PFSK-1 (cell line): ENCODE data around the gene NDUFV3. TPM values are rescaled to one million over a fixed set of nuclear protein-coding genes. Genes with fewer than 3 reads are reported as not detected.
A peak's percentile ranks its signal among the peaks of the same experiment; 100 is the strongest.

Experiments
- FOXP2 ChIP-seq: optimal IDR thresholded peaks from 2 replicates; pipeline ENCODE3; 2011; ENCODE audit warnings: borderline replicate concordance, control low read depth, inconsistent platforms; ENCODE audit not compliant: insufficient read depth; ENCODE audit errors: extremely low read length, extremely low read depth
- POLR2AphosphoS5 ChIP-seq: IDR thresholded peaks from 2 replicates; pipeline ENCODE4 v1.6.1; 2012; ENCODE audit warnings: low read depth, mild to moderate bottlenecking, control low read depth, low read length, moderate library complexity
- SIN3A ChIP-seq: IDR thresholded peaks from 2 replicates; pipeline ENCODE4 v1.6.1; 2012; ENCODE audit warnings: mild to moderate bottlenecking, low read length, moderate library complexity, borderline replicate concordance; ENCODE audit not compliant: insufficient read depth
- TAF1 ChIP-seq: IDR thresholded peaks from 2 replicates; pipeline ENCODE4 v1.6.1; 2012; ENCODE audit warnings: low read length, control low read depth, borderline replicate concordance; ENCODE audit not compliant: insufficient read depth
- polyA plus RNA-seq: library from polyadenylated mRNA; unstranded; fragments of >200 nt; gene quantifications from one replicate; pipeline ENCODE4 v1.2.1, GENCODE V29; 2012; ENCODE audit warnings: low read depth, missing spikeins; ENCODE audit not compliant: insufficient read length
- TF ChIP-seq, protein P1 (sequence below), 2 experiments: IDR thresholded peaks; 2 replicates each; pipeline versions ENCODE4 v1.6.1 to v1.8.0; 2011 to 2012; ENCODE audit warnings: low read depth in 2 of 2, low read length in 2 of 2, control low read depth in 1 of 2, inconsistent platforms in 1 of 2, mild to moderate bottlenecking in 1 of 2, moderate library complexity in 1 of 2; ENCODE audit not compliant: insufficient read depth in 1 of 2

NDUFV3 gene
- polyA plus RNA-seq = 78.9 TPM

DNA sequence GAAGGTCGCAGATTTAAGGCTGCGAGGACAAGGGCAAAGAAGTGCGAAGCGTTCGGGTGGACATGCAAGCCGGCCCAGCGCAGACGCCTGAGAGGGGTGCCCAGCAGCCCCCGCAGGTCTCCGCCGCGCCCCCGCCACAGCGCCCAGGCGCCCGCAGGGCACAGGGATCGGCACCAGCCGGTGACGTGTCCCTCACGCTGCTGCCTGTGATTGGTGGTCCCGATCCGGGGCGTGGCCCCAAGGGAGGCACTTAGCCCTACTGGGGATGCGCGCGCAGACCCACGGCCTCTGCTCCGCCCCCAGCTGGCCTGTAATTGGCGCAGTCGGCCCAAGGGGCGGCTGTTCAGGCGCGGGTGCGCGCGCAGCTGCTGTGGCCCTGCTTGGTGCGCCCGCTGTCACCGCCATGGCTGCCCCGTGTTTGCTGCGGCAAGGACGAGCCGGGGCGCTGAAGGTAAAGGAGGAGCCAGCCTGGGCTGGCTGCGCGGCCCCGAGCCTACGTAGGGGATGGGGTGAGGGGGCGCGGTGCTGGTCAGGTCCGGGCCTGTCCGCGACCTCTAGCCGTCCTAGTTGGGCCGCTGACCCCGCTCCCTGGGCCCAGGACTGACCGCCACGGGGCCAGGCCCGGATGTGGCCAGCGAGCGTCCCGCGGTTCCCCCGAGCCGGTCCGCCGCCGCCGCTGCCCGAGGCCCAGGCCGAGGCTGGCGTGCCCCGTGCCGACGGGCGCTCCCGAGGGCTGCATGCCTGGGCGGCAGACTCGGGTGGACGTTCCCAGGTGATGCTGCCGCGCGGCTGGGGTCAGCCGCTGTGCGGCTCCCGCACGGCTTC, at the start of gene NDUFV3:
Gene NDUFV3 (plus strand): TSS at position 379 of the 825 bp plus-strand sequence. CDS start 25 bp downstream, at position 404.
- TF ChIP-seq, protein P1, sequence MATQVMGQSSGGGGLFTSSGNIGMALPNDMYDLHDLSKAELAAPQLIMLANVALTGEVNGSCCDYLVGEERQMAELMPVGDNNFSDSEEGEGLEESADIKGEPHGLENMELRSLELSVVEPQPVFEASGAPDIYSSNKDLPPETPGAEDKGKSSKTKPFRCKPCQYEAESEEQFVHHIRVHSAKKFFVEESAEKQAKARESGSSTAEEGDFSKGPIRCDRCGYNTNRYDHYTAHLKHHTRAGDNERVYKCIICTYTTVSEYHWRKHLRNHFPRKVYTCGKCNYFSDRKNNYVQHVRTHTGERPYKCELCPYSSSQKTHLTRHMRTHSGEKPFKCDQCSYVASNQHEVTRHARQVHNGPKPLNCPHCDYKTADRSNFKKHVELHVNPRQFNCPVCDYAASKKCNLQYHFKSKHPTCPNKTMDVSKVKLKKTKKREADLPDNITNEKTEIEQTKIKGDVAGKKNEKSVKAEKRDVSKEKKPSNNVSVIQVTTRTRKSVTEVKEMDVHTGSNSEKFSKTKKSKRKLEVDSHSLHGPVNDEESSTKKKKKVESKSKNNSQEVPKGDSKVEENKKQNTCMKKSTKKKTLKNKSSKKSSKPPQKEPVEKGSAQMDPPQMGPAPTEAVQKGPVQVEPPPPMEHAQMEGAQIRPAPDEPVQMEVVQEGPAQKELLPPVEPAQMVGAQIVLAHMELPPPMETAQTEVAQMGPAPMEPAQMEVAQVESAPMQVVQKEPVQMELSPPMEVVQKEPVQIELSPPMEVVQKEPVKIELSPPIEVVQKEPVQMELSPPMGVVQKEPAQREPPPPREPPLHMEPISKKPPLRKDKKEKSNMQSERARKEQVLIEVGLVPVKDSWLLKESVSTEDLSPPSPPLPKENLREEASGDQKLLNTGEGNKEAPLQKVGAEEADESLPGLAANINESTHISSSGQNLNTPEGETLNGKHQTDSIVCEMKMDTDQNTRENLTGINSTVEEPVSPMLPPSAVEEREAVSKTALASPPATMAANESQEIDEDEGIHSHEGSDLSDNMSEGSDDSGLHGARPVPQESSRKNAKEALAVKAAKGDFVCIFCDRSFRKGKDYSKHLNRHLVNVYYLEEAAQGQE (IDR thresholded peaks at IDR 0.05; ENCODE audit: insufficient read depth in 1 of 2, low read depth in 2 of 2, low read length in 2 of 2) = peak in 1 of 2 experiments; percentile 10; a peak in 1 of 4 replicates
- peak; percentile 71 for TF ChIP-seq FOXP2
- no peak; the same call in 1 of the 2 replicates for TF ChIP-seq SIN3A
- peak; percentile 97 for TF ChIP-seq TAF1
- peak; percentile 97 for TF ChIP-seq POLR2AphosphoS5

DNA sequence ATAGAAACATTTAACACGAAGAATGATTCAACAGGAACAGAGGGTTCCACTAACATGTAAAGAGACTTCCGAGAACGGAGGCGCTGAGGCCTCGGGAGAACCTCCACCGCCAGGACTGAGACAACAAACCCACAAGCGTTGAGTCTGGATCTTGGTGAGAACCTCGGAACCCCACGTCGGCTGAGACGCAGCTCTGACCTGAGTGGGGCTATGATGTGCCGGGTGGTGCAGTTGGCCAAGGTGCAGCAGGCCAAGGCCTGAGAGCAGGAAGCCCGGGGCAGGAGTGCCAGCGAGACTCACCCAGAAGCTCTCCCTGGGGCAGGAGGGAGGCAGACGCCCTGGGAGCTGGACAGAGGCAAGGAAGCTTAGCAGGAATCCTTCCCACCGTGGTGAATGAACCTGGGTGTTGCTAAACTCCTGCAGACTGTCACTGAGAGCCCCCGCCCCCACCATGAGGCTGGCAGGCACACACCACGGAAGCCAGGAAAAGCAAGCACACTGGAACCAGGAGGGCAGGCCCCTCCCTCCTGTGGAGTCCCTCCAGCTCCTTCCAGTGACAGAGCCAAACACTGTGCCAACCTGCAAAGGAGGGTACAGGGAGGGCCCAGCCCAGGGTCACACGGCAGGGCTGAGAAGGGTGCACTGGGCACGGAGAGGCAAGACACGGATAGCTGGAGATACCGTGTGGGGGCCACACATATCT, 48.5 kb upstream of the NDUFV3 start:
- no peak for TF ChIP-seq TAF1
- TF ChIP-seq FOXP2 = no peak
- no peak for TF ChIP-seq SIN3A

DNA sequence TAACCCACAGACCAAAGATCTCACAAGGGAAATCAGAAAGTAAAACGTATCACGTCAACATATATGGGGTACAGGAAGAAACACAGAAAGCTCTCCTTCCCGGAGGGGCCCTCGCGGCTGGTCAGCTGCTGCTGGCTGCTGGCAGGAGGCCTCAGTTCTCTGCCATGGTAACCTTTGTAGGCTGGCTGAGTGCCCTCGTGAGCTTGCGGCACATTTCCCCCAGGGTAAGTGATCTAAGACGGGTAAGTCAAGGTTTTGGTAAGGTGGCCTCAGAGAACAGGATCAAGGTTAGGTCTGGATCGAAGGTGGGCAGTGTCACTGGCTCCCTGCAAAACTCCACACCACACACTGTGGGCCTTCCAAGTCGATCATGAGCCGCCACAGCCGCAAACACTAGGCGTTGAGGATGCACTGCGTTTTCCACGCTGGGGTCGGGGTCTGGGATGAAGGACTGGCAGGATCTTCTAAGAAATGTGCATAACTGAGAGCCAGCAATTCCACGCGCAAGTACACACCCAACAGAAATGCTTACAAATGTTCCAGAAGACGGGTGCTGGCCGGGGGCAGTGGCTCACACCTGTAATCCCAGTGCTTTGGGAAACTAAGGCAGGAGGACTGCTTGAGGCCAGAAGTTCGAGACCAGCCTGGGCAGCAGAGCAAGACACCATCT, 47.7 kb upstream of the NDUFV3 start:
- TF ChIP-seq, protein P1 (IDR thresholded peaks at IDR 0.05; ENCODE audit: insufficient read depth in 1 of 2, low read depth in 2 of 2, low read length in 2 of 2) = no peak
- TF ChIP-seq SIN3A (no peak), POLR2AphosphoS5 (no peak), FOXP2 (no peak), TAF1 (no peak)

DNA sequence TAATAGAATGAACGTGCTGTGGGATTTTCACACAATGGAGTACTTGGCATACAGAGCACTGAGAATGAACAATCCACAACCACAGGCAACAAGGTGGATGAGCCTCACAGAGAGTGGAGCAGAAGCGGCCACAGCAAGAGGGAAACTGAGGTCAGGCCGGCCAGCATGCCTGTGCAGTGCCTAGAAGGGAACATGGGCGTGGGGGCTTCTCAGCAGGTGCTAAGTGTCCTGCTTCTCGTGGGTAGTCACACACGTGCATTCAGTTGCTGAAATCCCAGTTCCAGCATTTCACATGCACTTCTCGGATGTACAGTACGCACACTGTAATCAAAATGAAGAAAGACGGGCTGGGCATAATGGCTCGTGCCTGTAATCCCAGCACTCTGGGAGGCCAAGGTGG, 46.9 kb upstream of the NDUFV3 start:
- TF ChIP-seq POLR2AphosphoS5 (no peak), SIN3A (no peak), FOXP2 (no peak), TAF1 (no peak)
- TF ChIP-seq, protein P1 (IDR thresholded peaks at IDR 0.05; ENCODE audit: insufficient read depth in 1 of 2, low read depth in 2 of 2, low read length in 2 of 2) = no peak

DNA sequence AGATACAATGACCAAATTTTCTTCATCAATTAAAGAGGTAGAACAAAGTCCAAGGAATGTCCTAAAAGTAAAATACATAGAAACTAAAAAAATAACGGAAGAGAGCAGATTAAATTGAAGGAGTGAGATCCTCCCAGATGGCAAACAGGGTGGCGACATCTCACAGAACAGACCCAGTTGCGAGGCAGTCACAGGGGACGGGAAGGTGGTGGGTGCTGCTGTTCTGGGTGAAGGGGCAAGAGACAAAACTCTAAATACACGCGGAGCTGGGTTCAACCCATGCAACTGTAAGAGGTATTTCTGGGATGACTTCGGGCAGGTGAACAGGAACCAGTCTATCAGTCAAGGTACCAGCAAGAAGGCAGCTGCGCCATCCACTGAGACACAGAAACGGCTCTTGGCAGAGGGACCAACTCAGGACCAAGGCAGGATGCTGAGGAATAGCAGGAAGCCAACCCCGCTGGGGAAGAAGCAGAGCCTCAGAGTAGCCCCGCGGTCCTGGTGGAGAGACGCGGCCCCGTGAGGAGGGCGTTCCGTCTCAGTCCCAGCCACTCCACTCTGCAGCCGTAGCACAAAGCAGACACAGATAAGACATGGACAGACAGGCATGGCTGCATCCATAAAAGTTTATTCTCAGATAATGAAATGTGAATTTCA, 45.9 kb upstream of the NDUFV3 start:
- TF ChIP-seq SIN3A = no peak
- TF ChIP-seq, protein P1 (IDR thresholded peaks at IDR 0.05; ENCODE audit: insufficient read depth in 1 of 2, low read depth in 2 of 2, low read length in 2 of 2) = no peak
- TF ChIP-seq FOXP2 = no peak
- TF ChIP-seq TAF1 = no peak
- no peak for TF ChIP-seq POLR2AphosphoS5
